Measurements from ENCODE around the gene NSUN6.
A peak's percentile ranks its signal among the peaks of the same experiment; 100 is the strongest.
"Not testable (repeated sequence)": the region's sequence is repeated elsewhere in the genome, so short reads cannot be mapped to it uniquely, and the experiment has no call there.

The NSUN6 gene

GRCh38 chr10:18659125-18659818 lies 7.9 kb upstream of the NSUN6 start, which contains the start of gene ARL5B:
ARL5B (plus strand) TSS chr10:18659431; CDS start chr10:18659638, 207 bp downstream.
- peak; percentile 94 for DNase-seq (ENCODE audit: low spot score)

GRCh38 chr10:18658271-18659124 lies 7.1 kb upstream of the NSUN6 start:
- DNase-seq (ENCODE audit: low spot score) = no peak

GRCh38 chr10:18656724-18657123 lies 5.3 kb upstream of the NSUN6 start:
- no peak for DNase-seq (ENCODE audit: low spot score)

- no peak for DNase-seq (ENCODE audit: low spot score)
Observed at GRCh38 chr10:18653112-18653511, 1.7 kb upstream of the NSUN6 start.

GRCh38 chr10:18650404-18650997 lies 886 bp downstream of the NSUN6 start:
- DNase-seq (ENCODE audit: low spot score) = no peak

- DNase-seq (ENCODE audit: low spot score) = no peak
Observed at GRCh38 chr10:18649364-18649959, 1.9 kb downstream of the NSUN6 start.

GRCh38 chr10:18647945-18648344 lies 3.4 kb downstream of the NSUN6 start:
- DNase-seq (ENCODE audit: low spot score) = no peak

GRCh38 chr10:18647151-18647550 lies 4.2 kb downstream of the NSUN6 start:
- DNase-seq (ENCODE audit: low spot score) = no peak

- not testable (repeated sequence) for DNase-seq (ENCODE audit: low spot score)
Observed at GRCh38 chr10:18639719-18640118, 11.7 kb downstream of the NSUN6 start.

GRCh38 chr10:18637400-18637799 lies 14.0 kb downstream of the NSUN6 start:
- not testable (repeated sequence) for DNase-seq (ENCODE audit: low spot score)

- no peak for DNase-seq (ENCODE audit: low spot score)
Observed at GRCh38 chr10:18635995-18636394, 15.4 kb downstream of the NSUN6 start.

GRCh38 chr10:18632500-18632899 lies 18.9 kb downstream of the NSUN6 start:
- DNase-seq (ENCODE audit: low spot score) = not testable (repeated sequence)

GRCh38 chr10:18627452-18628018 lies 23.9 kb downstream of the NSUN6 start:
- DNase-seq (ENCODE audit: low spot score) = peak; percentile 55

- no peak for DNase-seq (ENCODE audit: low spot score)
Observed at GRCh38 chr10:18625886-18626285, 25.5 kb downstream of the NSUN6 start.

GRCh38 chr10:18623671-18624070 lies 27.7 kb downstream of the NSUN6 start:
- DNase-seq (ENCODE audit: low spot score) = not testable (repeated sequence)

GRCh38 chr10:18620856-18621255 lies 30.5 kb downstream of the NSUN6 start:
- DNase-seq (ENCODE audit: low spot score) = no peak

- no peak for DNase-seq (ENCODE audit: low spot score)
Observed at GRCh38 chr10:18619016-18619415, 32.4 kb downstream of the NSUN6 start.

- DNase-seq (ENCODE audit: low spot score) = no peak
Observed at GRCh38 chr10:18616337-18616736, 35.0 kb downstream of the NSUN6 start.

GRCh38 chr10:18615618-18616017 lies 35.8 kb downstream of the NSUN6 start:
- no peak for DNase-seq (ENCODE audit: low spot score)

- DNase-seq (ENCODE audit: low spot score) = no peak
Observed at GRCh38 chr10:18611168-18611567, 40.2 kb downstream of the NSUN6 start.

GRCh38 chr10:18610517-18610916 lies 40.9 kb downstream of the NSUN6 start:
- DNase-seq (ENCODE audit: low spot score) = no peak

- DNase-seq (ENCODE audit: low spot score) = no peak
Observed at GRCh38 chr10:18608596-18608995, 42.8 kb downstream of the NSUN6 start.

Data from CD4-positive, alpha-beta T cell treated with Interleukin-6 at 100 ng/mL for 8 hours (primary cell).